ENCODE results near the gene GCSAM. TPM values are rescaled to one million over a fixed set of nuclear protein-coding genes. Genes with fewer than 3 reads are reported as not detected.

The GCSAM gene
- total RNA-seq, 4 donors from 2014 or later = 0.40 to 5.8 TPM; not detected in 2

- no peak for DNase-seq
- Histone ChIP-seq H3K4me3 (no peak overlapping the region), H3K9me3 (no peaks in the 10 kb centered on the region), H3K36me3 (no peaks in the 10 kb centered on the region), H3K27ac (peak overlapping the region in 3 of 4 donors; percentile 23 to 72 (median 35)), H3K4me1 (peaks cover 0 to 32% (median 2%) of the 10 kb centered on the region in 4 donors), H3K27me3 (no peaks in the 10 kb centered on the region)
- no peak for TF ChIP-seq POLR2A (IDR thresholded peaks at IDR 0.05)
- TF ChIP-seq CTCF (IDR thresholded peaks at IDR 0.05) = no peak
Measured at GRCh38 chr3:112089956-112090886, 42.8 kb downstream of the GCSAM start.

GRCh38 chr3:112088944-112089343 is 44.1 kb downstream of the GCSAM start:
- Histone ChIP-seq H3K4me1 (peaks cover 0 to 32% (median 2%) of the 10 kb centered on the region in 4 donors), H3K9me3 (no peaks in the 10 kb centered on the region), H3K27ac (no peak overlapping the region)

GRCh38 chr3:112087746-112088145 is 45.3 kb downstream of the GCSAM start:
- TF ChIP-seq CTCF (IDR thresholded peaks at IDR 0.05) = no peak
- no peak for TF ChIP-seq POLR2A (IDR thresholded peaks at IDR 0.05)
- DNase-seq = no peak
- peak overlapping the region in 1 of 4 donors; percentile 65 for H3K27ac ChIP-seq
- H3K27me3 ChIP-seq = no peaks in the 10 kb centered on the region
- H3K36me3 ChIP-seq = no peaks in the 10 kb centered on the region
- H3K4me3 ChIP-seq = peak overlapping the region in 2 of 4 donors; percentile 64 to 73
- H3K9me3 ChIP-seq = no peaks in the 10 kb centered on the region
- H3K4me1 ChIP-seq = peaks cover 0 to 30% (median 2%) of the 10 kb centered on the region in 4 donors

More at GRCh38 chr3:112088944-112089343, 44.1 kb downstream of the GCSAM start:
- Histone ChIP-seq H3K4me3 (no peak overlapping the region), H3K36me3 (no peaks in the 10 kb centered on the region), H3K27me3 (no peaks in the 10 kb centered on the region)
- TF ChIP-seq POLR2A (IDR thresholded peaks at IDR 0.05) (no peak), CTCF (IDR thresholded peaks at IDR 0.05) (no peak)
- DNase-seq = no peak

DNA sequence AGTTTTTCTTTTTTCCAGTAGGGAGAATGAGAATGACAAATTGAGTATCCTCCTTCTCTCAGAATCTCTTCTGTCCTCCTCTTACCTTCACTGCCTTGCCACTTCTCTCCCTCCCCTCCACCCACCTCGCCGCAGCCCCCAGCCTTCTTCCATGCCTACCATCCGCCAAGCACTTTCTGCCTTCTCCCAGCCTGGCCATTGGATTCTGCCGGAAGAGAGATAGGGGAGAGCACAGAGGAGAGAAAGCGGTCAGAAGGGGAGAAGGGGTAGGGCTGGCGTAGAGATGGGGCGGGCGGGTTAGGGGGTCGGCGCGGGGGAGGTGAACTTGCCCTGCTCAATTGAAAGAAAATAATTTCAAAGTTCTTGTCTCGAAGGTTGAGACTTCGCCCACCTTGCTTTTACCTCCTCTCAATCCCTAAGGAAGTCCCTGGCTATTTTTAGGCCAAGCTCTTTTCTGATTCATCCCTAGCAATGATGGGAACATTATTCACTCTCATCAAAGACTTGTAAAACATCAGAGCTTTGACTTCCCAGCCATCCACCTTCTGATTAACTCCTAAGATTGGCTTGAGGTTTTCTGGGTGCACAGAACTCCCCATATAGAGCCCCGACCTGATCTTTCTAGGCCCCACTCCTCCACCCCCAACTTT is 46.0 kb downstream of the GCSAM start:
- Histone ChIP-seq H3K36me3 (no peaks in the 10 kb centered on the region), H3K4me1 (peaks cover 0 to 25% (median 2%) of the 10 kb centered on the region in 4 donors), H3K4me3 (peak overlapping the region; percentile 51 to 73 (median 62)), H3K9me3 (no peaks in the 10 kb centered on the region), H3K27me3 (no peaks in the 10 kb centered on the region), H3K27ac (peak overlapping the region in 3 of 4 donors; percentile 63 to 93 (median 86))
- DNase-seq = no peak
- TF ChIP-seq POLR2A (IDR thresholded peaks at IDR 0.05) (no peak), CTCF (IDR thresholded peaks at IDR 0.05) (no peak)

GRCh38 chr3:112086076-112086854 is 46.8 kb downstream of the GCSAM start, which contains the start of gene C3orf52:
TSS of gene C3orf52 (plus strand) at chr3:112086389. CDS start at chr3:112086408, 19 bp downstream.
- Histone ChIP-seq H3K9me3 (no peaks in the 10 kb centered on the region), H3K27me3 (no peaks in the 10 kb centered on the region), H3K4me1 (peaks cover 0 to 25% (median 2%) of the 10 kb centered on the region in 4 donors), H3K4me3 (peak within 1 kb of the TSS; percentile 51 to 73 (median 62)), H3K27ac (peak within 1 kb of the TSS in 3 of 4 donors; percentile 63 to 93 (median 86)), H3K36me3 (no peaks in the 10 kb centered on the region)
- TF ChIP-seq CTCF (IDR thresholded peaks at IDR 0.05) (peak in 1 of 6 experiments; percentile 10), POLR2A (IDR thresholded peaks at IDR 0.05) (peak; percentile 65 to 86)
- peak; percentile 58 to 93 (median 90) for DNase-seq
